CD14-positive monocyte (primary cell): ENCODE data around the gene CCDC182. TPM values are rescaled to one million over a fixed set of nuclear protein-coding genes. Genes with fewer than 3 reads are reported as not detected.
A peak's percentile ranks its signal among the peaks of the same experiment; 100 is the strongest.

Source experiments
- DNase-seq, 3 donors: peaks; one replicate each; pipeline ENCODE4 v3.0.0-alpha.2; 2011 to 2022
- H2AFZ ChIP-seq: 2 replicates; pipeline ENCODE4 v1.6.0; 2012; ENCODE audit warnings: mild to moderate bottlenecking, low read depth, low read length, inconsistent platforms; ENCODE audit not compliant: insufficient read depth, poor library complexity, severe bottlenecking
- H3K27ac ChIP-seq, 2 donors: 1 replicate in 1 of 2; 2 replicates in 1 of 2; pipeline ENCODE4 v1.5.1; 2012 to 2013; ENCODE audit warnings: low read length in 2 of 2, control low read depth in 1 of 2, inconsistent platforms in 1 of 2, low read depth in 1 of 2, mild to moderate bottlenecking in 1 of 2
- H3K27me3 ChIP-seq, 2 donors: one replicate each; pipeline versions ENCODE4 v1.6.0 to v1.6.1; 2011 to 2013; ENCODE audit warnings: low read length in 2 of 2; ENCODE audit not compliant: control insufficient read depth in 2 of 2, insufficient read depth in 2 of 2
- H3K36me3 ChIP-seq, 2 donors: replicated peaks in 1 of 2; 1 replicate in 1 of 2; 2 replicates in 1 of 2; pipeline versions ENCODE4 v1.5.1 to v1.6.1; 2012 to 2013; ENCODE audit warnings: low read length in 2 of 2, control low read depth in 1 of 2, inconsistent platforms in 1 of 2, mild to moderate bottlenecking in 1 of 2; ENCODE audit not compliant: insufficient read depth in 2 of 2, control insufficient read depth in 1 of 2
- H3K4me1 ChIP-seq, 2 donors: 1 replicate in 1 of 2; 2 replicates in 1 of 2; pipeline versions ENCODE4 v1.5.1 to v1.6.1; 2012 to 2013; ENCODE audit warnings: low read length in 2 of 2, control low read depth in 1 of 2, inconsistent platforms in 1 of 2, mild to moderate bottlenecking in 1 of 2, moderate library complexity in 1 of 2; ENCODE audit not compliant: insufficient read depth in 2 of 2, control insufficient read depth in 1 of 2
- H3K4me2 ChIP-seq: replicated peaks from 2 replicates; pipeline ENCODE3; 2012; ENCODE audit warnings: low read length, moderate library complexity, mild to moderate bottlenecking; ENCODE audit not compliant: poor library complexity, severe bottlenecking; ENCODE audit errors: extremely low read depth
- H3K4me3 ChIP-seq, 3 experiments: fragments of 200-600 bp in 1 of 3; sonication (generic) in 1 of 3; replicated peaks in 1 of 3; 1 replicate in 2 of 3; 2 replicates in 1 of 3; pipeline ENCODE4 v1.5.1; 2011 to 2013; ENCODE audit warnings: low read length in 3 of 3, mild to moderate bottlenecking in 3 of 3, control low read depth in 2 of 3, low read depth in 2 of 3, inconsistent platforms in 1 of 3, moderate library complexity in 1 of 3
- H3K79me2 ChIP-seq: 2 replicates; pipeline ENCODE4 v1.6.0; 2012; ENCODE audit warnings: mild to moderate bottlenecking, control low read depth, inconsistent platforms, low read length, moderate library complexity; ENCODE audit not compliant: insufficient read depth
- H3K9ac ChIP-seq: 2 replicates; pipeline ENCODE4 v1.6.0; 2017; ENCODE audit warnings: low read length, mild to moderate bottlenecking; ENCODE audit not compliant: insufficient read depth, poor library complexity, severe bottlenecking
- H3K9me3 ChIP-seq, 2 donors: replicated peaks in 1 of 2; 1 replicate in 1 of 2; 2 replicates in 1 of 2; pipeline versions ENCODE4 v1.5.1 to v1.6.1; 2012 to 2013; ENCODE audit warnings: low read length in 2 of 2, control low read depth in 1 of 2; ENCODE audit not compliant: control insufficient read depth in 1 of 2, insufficient read depth in 1 of 2
- H4K20me1 ChIP-seq: 2 replicates; pipeline ENCODE4 v1.6.0; 2012; ENCODE audit warnings: mild to moderate bottlenecking, low read length, control low read depth, moderate library complexity; ENCODE audit not compliant: insufficient read depth
- H3K27ac Mint-ChIP-seq, 7 donors: one replicate each; pipeline ENCODE4 v1.8.0; 2020; ENCODE audit warnings: mild to moderate bottlenecking in 7 of 7, mixed read lengths in 7 of 7, moderate library complexity in 6 of 7, inconsistent platforms in 2 of 7
- H3K27me3 Mint-ChIP-seq, 3 donors: one replicate each; pipeline ENCODE4 v1.8.0; 2021 to 2022; ENCODE audit warnings: low read depth in 3 of 3, mild to moderate bottlenecking in 3 of 3, mixed read lengths in 3 of 3, moderate library complexity in 3 of 3, inconsistent platforms in 1 of 3
- H3K36me3 Mint-ChIP-seq, 2 donors: one replicate each; pipeline ENCODE4 v1.8.0; 2020; ENCODE audit warnings: mixed read lengths in 2 of 2, inconsistent platforms in 1 of 2, mild to moderate bottlenecking in 1 of 2
- H3K4me1 Mint-ChIP-seq: one replicate; pipeline ENCODE4 v1.8.0; 2020; ENCODE audit warnings: mild to moderate bottlenecking, mixed read lengths
- H3K4me3 Mint-ChIP-seq, 2 donors: one replicate each; pipeline ENCODE4 v1.8.0; 2020; ENCODE audit warnings: mild to moderate bottlenecking in 2 of 2, mixed read lengths in 2 of 2, moderate library complexity in 1 of 2
- H3K9me3 Mint-ChIP-seq, 7 donors: one replicate each; pipeline ENCODE4 v1.8.0; 2020 to 2022; ENCODE audit warnings: mixed read lengths in 7 of 7, mild to moderate bottlenecking in 6 of 7, moderate library complexity in 6 of 7, inconsistent platforms in 2 of 7
- WGBS: methylation state at CpG from one replicate; pipeline ENCODE4 v1.1.5; 2013; ENCODE audit warnings: missing lambda C conversion rate; ENCODE audit not compliant: insufficient coverage; 5-methylcytosine and 5-hydroxymethylcytosine counted together
- intact Hi-C, 2 donors: fragments of 100-400 bp; cut with micrococcal nuclease; formaldehyde crosslinking; loops; one replicate each; pipeline versions ENCODE4 v1.15.0 to v1.15.1; 2023
- polyA plus RNA-seq, 3 donors: library from polyadenylated mRNA; depleted of rRNA in 1 of 3; unstranded in 2 of 3; stranded (reverse) in 1 of 3; fragments of 300-500 nt in 2 of 3; fragments of >200 nt in 1 of 3; fragmentation: Illumina TruSeq in 2 of 3; gene quantifications; 1 replicate in 2 of 3; 2 replicates in 1 of 3; pipeline ENCODE4 v1.2.3, GENCODE V29; 2012 to 2021
- TF ChIP-seq, protein P1 (sequence below): fragments of 200-600 bp; IDR thresholded peaks from one replicate; pipeline ENCODE4 v1.8.0; 2022; ENCODE audit warnings: antibody characterized with exemption, mild to moderate bottlenecking

The CCDC182 gene
- polyA plus RNA-seq, 3 donors, result not detected

DNA sequence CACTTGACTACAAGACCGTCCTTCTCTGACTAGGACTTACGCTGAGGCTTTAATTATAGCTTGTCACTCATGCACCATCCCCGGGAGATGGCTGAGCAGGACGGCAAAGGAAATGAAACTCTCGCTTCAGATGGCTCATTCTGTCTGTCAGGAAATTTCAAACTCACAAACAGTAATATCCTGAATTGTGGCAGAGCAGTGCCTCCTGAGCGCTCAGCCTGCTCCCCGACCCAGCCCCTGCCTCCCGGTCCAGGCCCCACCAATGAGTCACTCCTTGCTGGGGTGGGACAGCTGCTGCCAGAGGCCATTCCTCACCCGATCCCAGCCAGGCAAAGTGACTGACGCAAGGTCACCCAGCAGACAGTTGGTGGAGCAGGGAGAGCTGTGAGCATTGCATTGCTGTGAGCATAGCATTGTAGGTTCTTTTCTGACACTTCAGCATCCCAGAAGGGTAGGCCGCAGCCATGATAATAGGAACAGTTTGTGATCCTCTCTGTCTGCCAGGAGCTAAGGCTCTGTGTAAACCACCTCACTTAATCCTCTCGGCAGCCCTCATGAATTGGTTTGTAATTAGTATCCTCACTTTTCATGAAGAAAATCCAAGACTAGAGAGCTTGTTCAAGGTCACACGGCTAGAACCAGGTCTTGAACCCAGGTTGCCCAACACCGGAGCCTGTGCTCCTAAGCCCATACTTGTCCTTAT lies 20.9 kb downstream of the CCDC182 start:
- Histone ChIP-seq H4K20me1 (no peaks in the 10 kb centered on the region), H3K36me3 (no peaks in the 10 kb centered on the region), H3K4me2 (peak overlapping the region; percentile 55), H3K4me3 (no peak overlapping the region), H3K79me2 (no peaks in the 10 kb centered on the region), H3K27me3 (no peaks in the 10 kb centered on the region), H3K9ac (no peak overlapping the region), H3K4me1 (peaks cover 7 to 10% of the 10 kb centered on the region in 2 donors), H2AFZ (peak overlapping the region; percentile 55), H3K27ac (no peak overlapping the region), H3K9me3 (no peaks in the 10 kb centered on the region)
- Mint-ChIP-seq H3K27ac (no peak overlapping the region), H3K4me3 (peak overlapping the region in 1 of 2 donors; percentile 75), H3K27me3 (peaks cover 0 to 4% (median 4%) of the 10 kb centered on the region in 3 donors), H3K36me3 (no peaks in the 10 kb centered on the region), H3K9me3 (peaks cover 0 to 1% (median 0%) of the 10 kb centered on the region in 7 donors), H3K4me1 (peaks cover 20% of the 10 kb centered on the region)
- WGBS, result 21% methylated on average over 11 of the region's 14 CpGs
- intact Hi-C loops, result no loop called here
- DNase-seq, result peak in 1 of 3 donors; percentile 14
- TF ChIP-seq, protein P1, sequence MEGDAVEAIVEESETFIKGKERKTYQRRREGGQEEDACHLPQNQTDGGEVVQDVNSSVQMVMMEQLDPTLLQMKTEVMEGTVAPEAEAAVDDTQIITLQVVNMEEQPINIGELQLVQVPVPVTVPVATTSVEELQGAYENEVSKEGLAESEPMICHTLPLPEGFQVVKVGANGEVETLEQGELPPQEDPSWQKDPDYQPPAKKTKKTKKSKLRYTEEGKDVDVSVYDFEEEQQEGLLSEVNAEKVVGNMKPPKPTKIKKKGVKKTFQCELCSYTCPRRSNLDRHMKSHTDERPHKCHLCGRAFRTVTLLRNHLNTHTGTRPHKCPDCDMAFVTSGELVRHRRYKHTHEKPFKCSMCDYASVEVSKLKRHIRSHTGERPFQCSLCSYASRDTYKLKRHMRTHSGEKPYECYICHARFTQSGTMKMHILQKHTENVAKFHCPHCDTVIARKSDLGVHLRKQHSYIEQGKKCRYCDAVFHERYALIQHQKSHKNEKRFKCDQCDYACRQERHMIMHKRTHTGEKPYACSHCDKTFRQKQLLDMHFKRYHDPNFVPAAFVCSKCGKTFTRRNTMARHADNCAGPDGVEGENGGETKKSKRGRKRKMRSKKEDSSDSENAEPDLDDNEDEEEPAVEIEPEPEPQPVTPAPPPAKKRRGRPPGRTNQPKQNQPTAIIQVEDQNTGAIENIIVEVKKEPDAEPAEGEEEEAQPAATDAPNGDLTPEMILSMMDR, result no peak

DNA sequence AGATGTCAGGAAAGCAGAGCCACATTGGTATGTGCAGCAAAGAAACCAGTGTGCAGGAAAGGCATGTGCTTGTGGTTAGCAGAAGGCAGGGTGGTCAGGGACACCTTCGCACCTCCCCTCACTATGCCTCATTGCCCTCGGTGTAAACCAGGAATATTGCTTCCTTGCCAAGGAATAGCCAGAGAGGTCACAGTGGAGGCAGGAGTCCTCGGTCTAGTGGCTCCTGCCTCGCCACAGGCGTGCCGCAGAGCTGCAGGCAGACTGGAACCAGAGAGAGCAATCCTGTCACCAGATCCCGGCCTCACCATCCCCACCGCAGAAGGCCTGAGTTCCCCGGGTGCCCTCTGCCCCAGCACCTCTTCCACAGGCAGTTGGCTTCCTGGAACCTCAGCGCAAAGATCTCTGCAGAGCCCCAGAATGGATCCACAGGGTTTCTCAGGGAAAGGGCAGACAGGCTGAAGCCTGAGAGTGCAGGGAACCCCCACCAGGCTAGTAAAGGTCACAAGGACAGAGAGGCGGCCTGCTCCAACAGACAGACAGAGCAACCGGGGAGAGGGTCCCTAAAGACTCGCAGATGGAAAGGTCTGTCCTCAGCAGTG lies 21.6 kb downstream of the CCDC182 start:
- Histone ChIP-seq H3K36me3 (no peaks in the 10 kb centered on the region), H3K27ac (no peak overlapping the region), H3K27me3 (no peaks in the 10 kb centered on the region), H3K4me2 (no peak overlapping the region), H3K4me3 (no peak overlapping the region), H4K20me1 (no peaks in the 10 kb centered on the region), H2AFZ (peak overlapping the region; percentile 55), H3K9me3 (no peaks in the 10 kb centered on the region), H3K4me1 (peaks cover 7 to 10% of the 10 kb centered on the region in 2 donors), H3K9ac (no peak overlapping the region), H3K79me2 (no peaks in the 10 kb centered on the region)
- Mint-ChIP-seq H3K27ac (peak overlapping the region in 1 of 7 donors; percentile 10), H3K27me3 (peaks cover 0 to 4% (median 2%) of the 10 kb centered on the region in 3 donors), H3K9me3 (peaks cover 0 to 1% (median 0%) of the 10 kb centered on the region in 7 donors), H3K36me3 (no peaks in the 10 kb centered on the region), H3K4me1 (peaks cover 20% of the 10 kb centered on the region), H3K4me3 (no peak overlapping the region)
- intact Hi-C loops, result no loop called here
- TF ChIP-seq, protein P1, result no peak
- 80% methylated on average over 11 of the region's 13 CpGs for WGBS
- no peak for DNase-seq
